CD14-positive monocyte (primary cell): Measurements from ENCODE around the gene DSC3. TPM values are rescaled to one million over a fixed set of nuclear protein-coding genes. Genes with fewer than 3 reads are reported as not detected.

Experiments
- DNase-seq, 3 donors: peaks; one replicate each; pipeline ENCODE4 v3.0.0-alpha.2; 2011 to 2022
- H2AFZ ChIP-seq: 2 replicates; pipeline ENCODE4 v1.6.0; 2012; ENCODE audit warnings: mild to moderate bottlenecking, low read depth, low read length, inconsistent platforms; ENCODE audit not compliant: insufficient read depth, poor library complexity, severe bottlenecking
- H3K27ac ChIP-seq, 2 donors: 1 replicate in 1 of 2; 2 replicates in 1 of 2; pipeline ENCODE4 v1.5.1; 2012 to 2013; ENCODE audit warnings: low read length in 2 of 2, control low read depth in 1 of 2, inconsistent platforms in 1 of 2, low read depth in 1 of 2, mild to moderate bottlenecking in 1 of 2
- H3K27me3 ChIP-seq, 2 donors: one replicate each; pipeline versions ENCODE4 v1.6.0 to v1.6.1; 2011 to 2013; ENCODE audit warnings: low read length in 2 of 2; ENCODE audit not compliant: control insufficient read depth in 2 of 2, insufficient read depth in 2 of 2
- H3K36me3 ChIP-seq, 2 donors: replicated peaks in 1 of 2; 1 replicate in 1 of 2; 2 replicates in 1 of 2; pipeline versions ENCODE4 v1.5.1 to v1.6.1; 2012 to 2013; ENCODE audit warnings: low read length in 2 of 2, control low read depth in 1 of 2, inconsistent platforms in 1 of 2, mild to moderate bottlenecking in 1 of 2; ENCODE audit not compliant: insufficient read depth in 2 of 2, control insufficient read depth in 1 of 2
- H3K4me1 ChIP-seq, 2 donors: 1 replicate in 1 of 2; 2 replicates in 1 of 2; pipeline versions ENCODE4 v1.5.1 to v1.6.1; 2012 to 2013; ENCODE audit warnings: low read length in 2 of 2, control low read depth in 1 of 2, inconsistent platforms in 1 of 2, mild to moderate bottlenecking in 1 of 2, moderate library complexity in 1 of 2; ENCODE audit not compliant: insufficient read depth in 2 of 2, control insufficient read depth in 1 of 2
- H3K4me2 ChIP-seq: replicated peaks from 2 replicates; pipeline ENCODE3; 2012; ENCODE audit warnings: low read length, moderate library complexity, mild to moderate bottlenecking; ENCODE audit not compliant: poor library complexity, severe bottlenecking; ENCODE audit errors: extremely low read depth
- H3K4me3 ChIP-seq, 3 experiments: fragments of 200-600 bp in 1 of 3; sonication (generic) in 1 of 3; replicated peaks in 1 of 3; 1 replicate in 2 of 3; 2 replicates in 1 of 3; pipeline ENCODE4 v1.5.1; 2011 to 2013; ENCODE audit warnings: low read length in 3 of 3, mild to moderate bottlenecking in 3 of 3, control low read depth in 2 of 3, low read depth in 2 of 3, inconsistent platforms in 1 of 3, moderate library complexity in 1 of 3
- H3K79me2 ChIP-seq: 2 replicates; pipeline ENCODE4 v1.6.0; 2012; ENCODE audit warnings: mild to moderate bottlenecking, control low read depth, inconsistent platforms, low read length, moderate library complexity; ENCODE audit not compliant: insufficient read depth
- H3K9ac ChIP-seq: 2 replicates; pipeline ENCODE4 v1.6.0; 2017; ENCODE audit warnings: low read length, mild to moderate bottlenecking; ENCODE audit not compliant: insufficient read depth, poor library complexity, severe bottlenecking
- H3K9me3 ChIP-seq, 2 donors: replicated peaks in 1 of 2; 1 replicate in 1 of 2; 2 replicates in 1 of 2; pipeline versions ENCODE4 v1.5.1 to v1.6.1; 2012 to 2013; ENCODE audit warnings: low read length in 2 of 2, control low read depth in 1 of 2; ENCODE audit not compliant: control insufficient read depth in 1 of 2, insufficient read depth in 1 of 2
- H4K20me1 ChIP-seq: 2 replicates; pipeline ENCODE4 v1.6.0; 2012; ENCODE audit warnings: mild to moderate bottlenecking, low read length, control low read depth, moderate library complexity; ENCODE audit not compliant: insufficient read depth
- H3K27ac Mint-ChIP-seq, 7 donors: one replicate each; pipeline ENCODE4 v1.8.0; 2020; ENCODE audit warnings: mild to moderate bottlenecking in 7 of 7, mixed read lengths in 7 of 7, moderate library complexity in 6 of 7, inconsistent platforms in 2 of 7
- H3K27me3 Mint-ChIP-seq, 3 donors: one replicate each; pipeline ENCODE4 v1.8.0; 2021 to 2022; ENCODE audit warnings: low read depth in 3 of 3, mild to moderate bottlenecking in 3 of 3, mixed read lengths in 3 of 3, moderate library complexity in 3 of 3, inconsistent platforms in 1 of 3
- H3K36me3 Mint-ChIP-seq, 2 donors: one replicate each; pipeline ENCODE4 v1.8.0; 2020; ENCODE audit warnings: mixed read lengths in 2 of 2, inconsistent platforms in 1 of 2, mild to moderate bottlenecking in 1 of 2
- H3K4me1 Mint-ChIP-seq: one replicate; pipeline ENCODE4 v1.8.0; 2020; ENCODE audit warnings: mild to moderate bottlenecking, mixed read lengths
- H3K4me3 Mint-ChIP-seq, 2 donors: one replicate each; pipeline ENCODE4 v1.8.0; 2020; ENCODE audit warnings: mild to moderate bottlenecking in 2 of 2, mixed read lengths in 2 of 2, moderate library complexity in 1 of 2
- H3K9me3 Mint-ChIP-seq, 7 donors: one replicate each; pipeline ENCODE4 v1.8.0; 2020 to 2022; ENCODE audit warnings: mixed read lengths in 7 of 7, mild to moderate bottlenecking in 6 of 7, moderate library complexity in 6 of 7, inconsistent platforms in 2 of 7
- CTCF ChIP-seq: fragments of 200-600 bp; IDR thresholded peaks from one replicate; pipeline ENCODE4 v1.8.0; 2022; ENCODE audit warnings: antibody characterized with exemption, mild to moderate bottlenecking
- WGBS: methylation state at CpG from one replicate; pipeline ENCODE4 v1.1.5; 2013; ENCODE audit warnings: missing lambda C conversion rate; ENCODE audit not compliant: insufficient coverage; 5-methylcytosine and 5-hydroxymethylcytosine counted together
- intact Hi-C, 2 donors: fragments of 100-400 bp; cut with micrococcal nuclease; formaldehyde crosslinking; loops; one replicate each; pipeline versions ENCODE4 v1.15.0 to v1.15.1; 2023
- polyA plus RNA-seq, 3 donors: library from polyadenylated mRNA; depleted of rRNA in 1 of 3; unstranded in 2 of 3; stranded (reverse) in 1 of 3; fragments of 300-500 nt in 2 of 3; fragments of >200 nt in 1 of 3; fragmentation: Illumina TruSeq in 2 of 3; gene quantifications; 1 replicate in 2 of 3; 2 replicates in 1 of 3; pipeline ENCODE4 v1.2.3, GENCODE V29; 2012 to 2021

DSC3 gene
- polyA plus RNA-seq, 3 donors, result not detected

DNA sequence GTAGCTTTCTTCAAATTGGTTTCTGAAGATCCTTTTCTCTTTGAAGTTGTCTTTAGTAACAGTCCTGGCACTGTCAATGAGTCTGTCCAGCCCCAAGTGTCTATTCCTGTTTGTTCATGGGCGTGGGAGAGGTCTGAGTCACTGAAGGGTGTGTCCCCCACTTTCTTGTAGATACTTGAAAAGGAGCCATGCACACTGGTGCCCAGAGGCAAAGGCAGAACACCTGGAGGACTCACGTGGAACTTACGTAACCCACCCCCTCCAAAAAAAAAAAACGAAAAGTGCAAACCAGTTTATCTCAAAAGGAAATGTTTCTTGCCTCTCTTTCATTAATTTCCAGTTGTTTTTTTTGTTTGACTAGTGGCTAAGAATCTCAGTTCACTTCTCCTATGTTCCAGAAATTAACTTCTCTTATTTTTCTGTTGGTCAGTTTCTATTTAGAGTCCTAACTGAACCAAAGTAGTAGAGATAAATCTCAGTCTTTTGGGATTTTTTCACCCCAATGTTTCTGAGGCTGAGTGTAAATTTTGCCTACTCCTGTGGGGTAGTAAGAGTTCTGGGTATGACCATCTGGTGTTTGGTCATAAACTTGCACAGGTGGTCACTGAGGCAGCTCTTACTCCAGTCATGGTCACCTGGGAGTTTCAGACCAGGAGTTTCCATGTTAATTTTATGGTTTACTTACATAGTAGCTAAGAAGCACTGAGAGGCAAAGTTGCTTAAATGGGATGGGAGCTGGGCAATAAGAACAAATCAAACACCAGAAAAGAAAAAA, 54.9 kb downstream of the DSC3 start:
- Histone ChIP-seq H3K27me3 (peaks cover 0 to 2% of the 10 kb centered on the region in 2 donors), H2AFZ (no peak overlapping the region), H3K27ac (no peak overlapping the region), H3K9me3 (no peaks in the 10 kb centered on the region), H3K36me3 (no peaks in the 10 kb centered on the region), H3K4me1 (no peaks in the 10 kb centered on the region), H3K4me3 (no peak overlapping the region), H3K9ac (no peak overlapping the region), H3K79me2 (no peaks in the 10 kb centered on the region), H4K20me1 (no peaks in the 10 kb centered on the region), H3K4me2 (no peak overlapping the region)
- H3K9me3 Mint-ChIP-seq, result peaks cover 0 to 3% (median 0%) of the 10 kb centered on the region in 7 donors
- intact Hi-C loops, result no loop called here
- H3K36me3 Mint-ChIP-seq, result no peaks in the 10 kb centered on the region
- H3K4me1 Mint-ChIP-seq, result peaks cover 3% of the 10 kb centered on the region
- no peak for DNase-seq
- H3K27ac Mint-ChIP-seq, result peak overlapping the region in 1 of 7 donors; percentile 15
- peaks cover 2 to 4% (median 2%) of the 10 kb centered on the region in 3 donors for H3K27me3 Mint-ChIP-seq
- no peak overlapping the region for H3K4me3 Mint-ChIP-seq
- no peak for TF ChIP-seq CTCF
- WGBS, result 71% methylated on average over 1 of the region's 4 CpGs

DNA sequence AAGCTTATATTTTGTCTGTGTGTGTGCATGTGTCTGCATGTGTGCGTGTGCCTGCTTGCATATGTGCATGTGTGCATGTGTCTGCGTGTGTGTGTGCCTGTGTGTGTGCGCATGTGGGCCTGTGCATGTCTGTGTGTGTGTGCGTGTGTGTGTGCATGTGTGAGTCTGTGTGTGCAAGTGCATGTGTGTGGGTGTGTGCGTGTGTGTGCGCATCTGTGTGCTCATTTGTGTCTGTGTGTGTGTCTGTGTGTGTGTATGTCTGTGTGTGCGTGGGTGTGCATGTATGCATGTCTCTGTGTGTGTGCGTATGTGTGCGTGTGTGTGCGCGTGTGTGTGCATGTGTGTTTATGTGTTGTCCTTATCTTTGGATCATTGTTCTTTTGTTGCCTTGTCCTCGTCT, 56.8 kb downstream of the DSC3 start:
- Histone ChIP-seq H3K9ac (no peak overlapping the region), H3K36me3 (no peaks in the 10 kb centered on the region), H3K4me2 (no peak overlapping the region), H3K4me3 (no peak overlapping the region), H3K9me3 (no peaks in the 10 kb centered on the region), H2AFZ (no peak overlapping the region), H3K27ac (no peak overlapping the region), H3K4me1 (no peaks in the 10 kb centered on the region), H4K20me1 (no peaks in the 10 kb centered on the region), H3K27me3 (peaks cover 0 to 2% of the 10 kb centered on the region in 2 donors), H3K79me2 (no peaks in the 10 kb centered on the region)
- no peak overlapping the region for H3K27ac Mint-ChIP-seq
- H3K36me3 Mint-ChIP-seq, result no peaks in the 10 kb centered on the region
- DNase-seq, result no peak
- intact Hi-C loops, result no loop called here
- peaks cover 2 to 4% (median 3%) of the 10 kb centered on the region in 3 donors for H3K27me3 Mint-ChIP-seq
- H3K4me1 Mint-ChIP-seq, result peaks cover 3% of the 10 kb centered on the region
- no peak for TF ChIP-seq CTCF
- H3K4me3 Mint-ChIP-seq, result no peak overlapping the region
- 98% methylated on average over 9 of the region's 12 CpGs for WGBS
- H3K9me3 Mint-ChIP-seq, result peaks cover 0 to 4% (median 0%) of the 10 kb centered on the region in 7 donors
